Measurements from ENCODE around the gene SURF6. TPM values are rescaled to one million over a fixed set of nuclear protein-coding genes. Genes with fewer than 3 reads are reported as not detected.

Gene SURF6
- total RNA-seq, 2 donors from 2014 or later, result 8.2 to 13.6 TPM

GRCh38 chr9:133366435-133366834 lies 30.4 kb upstream of the SURF6 start:
- TF ChIP-seq CTCF (IDR thresholded peaks at IDR 0.05), result no peak
- DNase-seq (ENCODE audit: low spot score), result no peak
- H3K27ac ChIP-seq, result no peak overlapping the region
- H3K36me3 ChIP-seq, result peaks cover 56% of the 10 kb centered on the region
- no peaks in the 10 kb centered on the region for H3K9me3 ChIP-seq
- peaks cover 0 to 40% of the 10 kb centered on the region in 2 donors for H3K4me1 ChIP-seq
- no peaks in the 10 kb centered on the region for H3K27me3 ChIP-seq
- H3K4me3 ChIP-seq, result no peak overlapping the region

- TF ChIP-seq CTCF (IDR thresholded peaks at IDR 0.05), result no peak
- no peak for DNase-seq (ENCODE audit: low spot score)
- H3K36me3 ChIP-seq, result peaks cover 81% of the 10 kb centered on the region
Observed at GRCh38 chr9:133362359-133363044, 26.5 kb upstream of the SURF6 start.

GRCh38 chr9:133361507-133362092 lies 25.6 kb upstream of the SURF6 start:
- Histone ChIP-seq H3K4me3 (no peak overlapping the region), H3K27me3 (no peaks in the 10 kb centered on the region), H3K27ac (no peak overlapping the region), H3K36me3 (peaks cover 74% of the 10 kb centered on the region), H3K9me3 (no peaks in the 10 kb centered on the region), H3K4me1 (peaks cover 0 to 15% of the 10 kb centered on the region in 2 donors)
- TF ChIP-seq CTCF (IDR thresholded peaks at IDR 0.05), result no peak
- no peak for DNase-seq (ENCODE audit: low spot score)

More at GRCh38 chr9:133362359-133363044, 26.5 kb upstream of the SURF6 start:
- no peak overlapping the region for H3K4me3 ChIP-seq
- no peaks in the 10 kb centered on the region for H3K9me3 ChIP-seq
- H3K27me3 ChIP-seq, result no peaks in the 10 kb centered on the region
- no peak overlapping the region for H3K27ac ChIP-seq
- H3K4me1 ChIP-seq, result peaks cover 0 to 6% of the 10 kb centered on the region in 2 donors

GRCh38 chr9:133360400-133361393 lies 24.7 kb upstream of the SURF6 start:
- H3K9me3 ChIP-seq, result no peaks in the 10 kb centered on the region
- H3K4me3 ChIP-seq, result no peak overlapping the region
- peaks cover 65% of the 10 kb centered on the region for H3K36me3 ChIP-seq
- H3K27ac ChIP-seq, result no peak overlapping the region
- H3K4me1 ChIP-seq, result peaks cover 0 to 18% of the 10 kb centered on the region in 2 donors
- TF ChIP-seq CTCF (IDR thresholded peaks at IDR 0.05), result no peak
- DNase-seq (ENCODE audit: low spot score), result no peak
- no peaks in the 10 kb centered on the region for H3K27me3 ChIP-seq

GRCh38 chr9:133359399-133360175 lies 23.6 kb upstream of the SURF6 start:
- TF ChIP-seq CTCF (IDR thresholded peaks at IDR 0.05), result peak in 1 of 2 donors; percentile 42
- no peak overlapping the region for H3K27ac ChIP-seq
- no peaks in the 10 kb centered on the region for H3K27me3 ChIP-seq
- H3K4me1 ChIP-seq, result peaks cover 0 to 27% of the 10 kb centered on the region in 2 donors
- no peaks in the 10 kb centered on the region for H3K9me3 ChIP-seq
- no peak for DNase-seq (ENCODE audit: low spot score)
- no peak overlapping the region for H3K4me3 ChIP-seq
- peaks cover 54% of the 10 kb centered on the region for H3K36me3 ChIP-seq

Measured in right atrium auricular region (tissue), 2 donors.